Activated CD4-positive, CD25-positive, alpha-beta regulatory T cell treated with anti-CD3 and anti-CD28 coated beads, Interleukin-2, amount 50 U/mL, for 72 hours (primary cell): ENCODE measurements around the gene FAM133A.
A peak's percentile ranks its signal among the peaks of the same experiment; 100 is the strongest.

ENCODE experiments used
- DNase-seq: peaks from one replicate; pipeline ENCODE4 v3.0.0; 2021

FAM133A gene

GRCh38 chrX:93673869-93674271 is at the start of gene FAM133A:
FAM133A (plus strand) TSS chrX:93674206; CDS start chrX:93709420, 35,214 bp downstream.
- no peak for DNase-seq

GRCh38 chrX:93637591-93637990 is 36.4 kb upstream of the FAM133A start:
- DNase-seq, result no peak

- DNase-seq, result no peak
Observed at GRCh38 chrX:93649381-93649780, 24.6 kb upstream of the FAM133A start.

- no peak for DNase-seq
Observed at GRCh38 chrX:93660575-93660974, 13.4 kb upstream of the FAM133A start.

- peak; percentile 54 for DNase-seq
Observed at GRCh38 chrX:93673056-93673868, 744 bp upstream of the FAM133A start, which contains the start of gene NAP1L3. NAP1L3 (minus strand) TSS chrX:93673578; CDS start chrX:93673304, 274 bp downstream.

GRCh38 chrX:93695981-93696380 is 22.0 kb downstream of the FAM133A start:
- no peak for DNase-seq

GRCh38 chrX:93703701-93704100 is 29.7 kb downstream of the FAM133A start:
- DNase-seq, result no peak

GRCh38 chrX:93711076-93711475 is 37.1 kb downstream of the FAM133A start:
- DNase-seq, result no peak

- no peak for DNase-seq
Observed at GRCh38 chrX:93741811-93742210, 67.8 kb downstream of the FAM133A start.

- no peak for DNase-seq
Observed at GRCh38 chrX:93760163-93760562, 86.2 kb downstream of the FAM133A start.
